ENCODE data around the gene STK17A. TPM values are rescaled to one million over a fixed set of nuclear protein-coding genes. Genes with fewer than 3 reads are reported as not detected.
A peak's percentile ranks its signal among the peaks of the same experiment; 100 is the strongest.

The STK17A gene
- total and polyA plus RNA-seq, 8 donors, result 25.9 to 38.4 (median 32.8) TPM

- H3K4me1 ChIP-seq, result no peaks in the 10 kb centered on the region
- H3K4me3 ChIP-seq, result no peak overlapping the region
- no peak overlapping the region for H3K27ac ChIP-seq
- no peaks in the 10 kb centered on the region for H3K9me3 ChIP-seq
- H3K36me3 ChIP-seq, result no peaks in the 10 kb centered on the region
- TF ChIP-seq CTCF (IDR thresholded peaks at IDR 0.05), result no peak
- DNase-seq, result no peak
- peaks cover 0 to 9% of the 10 kb centered on the region in 2 donors for H3K27me3 ChIP-seq
- ATAC-seq, result peak; percentile 61
- intact Hi-C loops (cut with DNase I), result no loop called here
Measured at GRCh38 chr7:43535810-43536585, 46.9 kb upstream of the STK17A start.

GRCh38 chr7:43536773-43537172 lies 46.1 kb upstream of the STK17A start:
- ATAC-seq (no peak), DNase-seq (no peak)
- Histone ChIP-seq H3K36me3 (no peaks in the 10 kb centered on the region), H3K4me1 (no peaks in the 10 kb centered on the region), H3K27ac (no peak overlapping the region), H3K27me3 (peaks cover 0 to 1% of the 10 kb centered on the region in 2 donors), H3K4me3 (no peak overlapping the region), H3K9me3 (no peaks in the 10 kb centered on the region)
- no peak for TF ChIP-seq CTCF (IDR thresholded peaks at IDR 0.05)
- intact Hi-C loops (cut with DNase I), result no loop called here

- ATAC-seq (no peak), DNase-seq (no peak)
- no peaks in the 10 kb centered on the region for H3K27me3 ChIP-seq
- intact Hi-C loops (cut with DNase I), result no loop called here
- no peaks in the 10 kb centered on the region for H3K36me3 ChIP-seq
- no peak for TF ChIP-seq CTCF (IDR thresholded peaks at IDR 0.05)
- no peak overlapping the region for H3K27ac ChIP-seq
- no peaks in the 10 kb centered on the region for H3K9me3 ChIP-seq
- H3K4me1 ChIP-seq, result no peaks in the 10 kb centered on the region
- H3K4me3 ChIP-seq, result no peak overlapping the region
Measured at GRCh38 chr7:43537765-43538403, 45.0 kb upstream of the STK17A start.

- DNase-seq, result no peak
- intact Hi-C loops (cut with DNase I), result no loop called here
- no peak for TF ChIP-seq CTCF (IDR thresholded peaks at IDR 0.05)
- H3K4me1 ChIP-seq, result no peaks in the 10 kb centered on the region
- no peaks in the 10 kb centered on the region for H3K27me3 ChIP-seq
- no peaks in the 10 kb centered on the region for H3K9me3 ChIP-seq
- no peak overlapping the region for H3K27ac ChIP-seq
- ATAC-seq, result no peak
- no peak overlapping the region for H3K4me3 ChIP-seq
- H3K36me3 ChIP-seq, result no peaks in the 10 kb centered on the region
Measured at GRCh38 chr7:43538404-43538771, 44.5 kb upstream of the STK17A start.

- Histone ChIP-seq H3K4me3 (no peak overlapping the region), H3K36me3 (no peaks in the 10 kb centered on the region), H3K27me3 (no peaks in the 10 kb centered on the region), H3K9me3 (no peaks in the 10 kb centered on the region), H3K4me1 (no peaks in the 10 kb centered on the region), H3K27ac (no peak overlapping the region)
- ATAC-seq, result no peak
- no peak for TF ChIP-seq CTCF (IDR thresholded peaks at IDR 0.05)
- intact Hi-C loops (cut with DNase I), result no loop called here
- DNase-seq, result no peak
Measured at GRCh38 chr7:43540471-43540870, 42.4 kb upstream of the STK17A start.

All from left lung (tissue), 10 donors.